HepG2 (cell line): ENCODE measurements around the gene AADACL4. TPM values are rescaled to one million over a fixed set of nuclear protein-coding genes. Genes with fewer than 3 reads are reported as not detected.

ENCODE experiments used
- ARID2 ChIP-seq: sonication (generic); formaldehyde crosslinking; IDR thresholded peaks from 2 replicates; pipeline ENCODE4 v1.8.1; 2022; ENCODE audit warnings: mild to moderate bottlenecking, missing genetic modification reagents, borderline replicate concordance
- CBX2 ChIP-seq, 2 experiments: fragments of 200-600 bp in 1 of 2; sonication (generic); formaldehyde crosslinking in 1 of 2; IDR thresholded peaks; 2 replicates each; pipeline versions ENCODE4 v1.7.0 to v1.8.1; 2018 to 2022; ENCODE audit warnings: low read depth in 2 of 2, low read length in 1 of 2, mild to moderate bottlenecking in 1 of 2, missing genetic modification reagents in 1 of 2
- CSRNP2 ChIP-seq: sonication (generic); formaldehyde crosslinking; conservative IDR thresholded peaks from 2 replicates; pipeline ENCODE4 v1.8.0; 2022; ENCODE audit warnings: low read depth, missing genetic modification reagents
- FOXO4 ChIP-seq: sonication (generic); formaldehyde crosslinking; conservative IDR thresholded peaks from 2 replicates; pipeline ENCODE4 v1.8.1; 2023; ENCODE audit warnings: missing genetic modification reagents
- KIAA2018 ChIP-seq: sonication (generic); formaldehyde crosslinking; IDR thresholded peaks from 2 replicates; pipeline ENCODE4 v1.5.0; 2020; ENCODE audit warnings: mild to moderate bottlenecking, missing genetic modification reagents, borderline replicate concordance
- NCOA1 ChIP-seq: sonication (generic); formaldehyde crosslinking; IDR thresholded peaks from 2 replicates; pipeline ENCODE4 v1.9.0; 2021; ENCODE audit warnings: missing genetic modification reagents
- NFYC ChIP-seq: IDR thresholded peaks from 2 replicates; pipeline ENCODE4 v1.6.1; 2016; ENCODE audit warnings: missing genetic modification reagents, missing compliant biosample characterization
- SP140L ChIP-seq: sonication (generic); formaldehyde crosslinking; IDR thresholded peaks from 2 replicates; pipeline ENCODE4 v1.4.0; 2020; ENCODE audit warnings: missing genetic modification reagents, borderline replicate concordance
- TBP ChIP-seq: sonication (generic); formaldehyde crosslinking; IDR thresholded peaks from 2 replicates; pipeline ENCODE4 v1.5.0; 2020; ENCODE audit warnings: missing genetic modification reagents
- ZNF224 ChIP-seq: sonication (generic); formaldehyde crosslinking; IDR thresholded peaks from 2 replicates; pipeline ENCODE4 v1.5.0; 2020; ENCODE audit warnings: mild to moderate bottlenecking, missing genetic modification reagents
- ZNF652 ChIP-seq: IDR thresholded peaks from 2 replicates; pipeline ENCODE4 v1.6.1; 2016; ENCODE audit warnings: low read depth, borderline replicate concordance
- ZNF746 ChIP-seq: sonication (generic); formaldehyde crosslinking; IDR thresholded peaks from 2 replicates; pipeline ENCODE4 v1.8.0; 2022; ENCODE audit warnings: mild to moderate bottlenecking, missing genetic modification reagents
- polyA plus RNA-seq, 8 experiments: library from polyadenylated mRNA; depleted of rRNA in 3 of 8; stranded (reverse) in 7 of 8; unstranded in 1 of 8; fragments of >200 nt; fragmentation: Illumina TruSeq in 4 of 8; extraction: Trizol in 4 of 8; gene quantifications; 2 replicates each; pipeline versions ENCODE4 v1.2.1 to v1.2.3, GENCODE V29; 2011 to 2016; ENCODE audit warnings: low read depth in 4 of 8, missing spikeins in 1 of 8, mixed read lengths in 1 of 8; ENCODE audit not compliant: insufficient read depth in 1 of 8
- total RNA-seq, 5 experiments: library from RNA; depleted of rRNA; stranded (reverse); fragments of >200 nt; fragmentation: Illumina TruSeq; extraction: Trizol; gene quantifications; 2 replicates each; pipeline ENCODE4 v1.2.3, GENCODE V29; 2016; ENCODE audit warnings: low read depth in 1 of 5

Gene AADACL4
- total and polyA plus RNA-seq, 2 of the 13 experiments (the other 11 are each of a cell fraction or from before 2014, with no cell fraction given): not detected

GRCh38 chr1:12608311-12608957 lies 35.5 kb upstream of the AADACL4 start (continued):
- TF ChIP-seq KIAA2018 (CRISPR knock-in tag) (no peak), SP140L (CRISPR knock-in tag) (no peak), ZNF652 (CRISPR knock-in tag) (peak; percentile 12; the same call in 1 of the 2 replicates), NCOA1 (no peak), CBX2 (IDR thresholded peaks at IDR 0.05; ENCODE audit: low read depth, low read length) (no peak), CBX2 (CRISPR knock-in tag; IDR thresholded peaks at IDR 0.05; ENCODE audit: low read depth) (no peak), CSRNP2 (no peak), TBP (CRISPR knock-in tag) (no peak), ARID2 (CRISPR knock-in tag) (no peak), FOXO4 (CRISPR knock-in tag) (no peak), NFYC (CRISPR knock-in tag) (no peak), ZNF224 (CRISPR knock-in tag) (0 out of 2 replicates have a peak, but pooled peaks have one; percentile 25), ZNF746 (CRISPR knock-in tag) (peak; percentile 88; the same call in 1 of the 2 replicates)
